NK-92 (cell line): ENCODE results near the gene ZNF134.

ENCODE experiments used
- DNase-seq: peaks from one replicate; lab custom pipeline; 2025; ENCODE audit not compliant: unreplicated experiment; lab: John Stamatoyannopoulos, UW

The ZNF134 gene

DNA sequence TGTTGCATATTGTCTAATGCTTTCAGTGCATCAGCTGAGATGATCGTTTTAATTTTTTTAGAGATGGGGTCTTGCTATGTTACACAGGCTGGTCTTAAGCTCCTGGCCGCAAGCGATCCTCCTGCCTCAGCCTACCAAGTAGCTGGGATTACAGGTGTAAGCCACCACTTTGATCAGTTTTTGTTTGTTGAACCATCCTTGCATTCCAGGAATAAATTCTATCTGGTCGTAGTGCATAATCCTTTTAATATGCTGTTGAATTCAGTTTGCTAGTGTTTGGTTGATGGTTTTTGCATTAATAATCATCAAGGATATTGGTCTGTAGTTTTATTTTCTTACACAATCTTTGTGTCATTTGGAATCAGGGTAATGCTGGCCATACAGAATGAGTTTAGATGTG is 23.3 kb downstream of the ZNF134 start:
- DNase-seq, result no peak

DNA sequence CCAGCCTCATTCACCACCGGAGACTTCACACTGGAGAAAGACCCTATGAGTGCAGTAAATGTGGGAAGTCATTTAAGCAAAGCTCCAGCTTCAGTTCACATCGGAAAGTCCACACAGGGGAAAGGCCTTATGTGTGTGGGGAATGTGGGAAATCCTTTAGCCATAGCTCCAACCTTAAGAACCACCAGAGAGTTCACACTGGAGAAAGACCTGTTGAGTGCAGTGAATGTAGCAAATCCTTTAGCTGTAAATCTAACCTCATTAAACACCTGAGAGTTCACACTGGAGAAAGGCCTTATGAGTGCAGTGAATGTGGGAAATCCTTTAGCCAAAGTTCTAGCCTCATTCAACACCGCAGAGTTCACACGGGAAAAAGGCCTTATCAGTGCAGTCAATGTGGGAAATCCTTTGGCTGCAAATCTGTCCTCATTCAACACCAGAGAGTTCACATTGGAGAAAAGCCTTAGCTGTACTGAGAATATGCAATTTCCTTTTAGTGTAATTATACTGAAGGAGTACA is 27.7 kb downstream of the ZNF134 start:
- DNase-seq, result no peak

DNA sequence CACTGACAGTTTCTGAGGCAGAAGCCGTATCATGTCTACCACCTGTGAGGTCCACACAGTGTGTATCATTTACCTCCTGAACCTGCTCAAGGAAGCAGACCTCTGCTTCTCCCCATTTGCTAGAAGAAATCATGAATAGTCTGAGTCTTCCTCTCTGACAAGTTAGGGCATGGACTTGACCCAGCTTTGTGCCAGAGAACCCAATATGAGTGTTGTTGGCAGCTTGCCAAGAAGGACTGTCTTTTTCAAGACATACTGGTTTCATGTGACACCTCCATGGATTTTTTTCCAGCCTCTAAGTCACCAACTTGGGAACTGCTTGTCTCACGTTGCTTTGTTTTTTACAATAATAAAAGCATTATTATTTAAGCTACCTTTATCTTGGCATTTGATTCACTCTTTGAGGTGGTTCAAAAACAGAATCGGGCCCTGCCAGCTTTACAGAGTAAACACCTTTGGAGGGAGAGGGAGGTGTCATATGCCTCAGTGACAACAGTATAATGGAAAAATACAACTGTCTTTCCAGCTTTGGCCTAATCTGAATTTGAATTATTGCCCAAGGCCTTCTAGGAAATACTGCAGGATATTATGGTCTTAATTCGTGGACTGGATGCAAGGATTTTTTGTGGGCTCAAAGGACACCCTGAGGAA is 28.5 kb downstream of the ZNF134 start:
- no peak for DNase-seq

GRCh38 chr19:57643734-57644133 is 29.7 kb downstream of the ZNF134 start:
- no peak for DNase-seq

DNA sequence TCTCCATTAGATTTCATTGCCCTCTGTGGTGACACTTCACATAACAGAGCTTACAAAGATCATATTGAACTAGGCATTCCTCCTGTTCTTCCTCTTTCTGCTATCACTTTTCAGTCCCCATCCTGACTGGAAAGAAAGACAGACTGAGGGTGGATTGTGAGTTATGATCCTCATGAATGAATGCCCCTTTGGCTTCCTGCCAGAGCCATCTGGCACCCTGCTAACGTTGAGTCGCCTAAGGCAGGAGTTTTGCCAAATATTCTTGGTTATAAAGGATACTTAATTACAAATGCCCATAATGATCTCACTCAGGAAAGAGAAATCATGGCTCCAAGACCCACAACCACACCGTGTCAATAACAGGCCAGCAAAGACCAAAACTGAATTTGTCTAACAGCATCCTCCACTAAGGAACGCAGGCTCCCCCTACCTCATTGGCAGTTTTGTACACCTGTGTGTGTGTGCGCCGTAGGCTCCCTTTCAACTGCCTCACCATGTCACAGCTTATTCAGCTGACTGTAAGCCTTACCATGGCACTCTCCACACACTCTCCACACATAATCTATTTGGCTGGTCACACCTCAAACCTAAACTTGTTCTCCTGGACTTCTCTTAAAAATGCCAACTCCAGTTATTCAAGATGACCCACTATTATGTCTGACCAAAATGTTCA is 34.4 kb downstream of the ZNF134 start:
- DNase-seq, result no peak

DNA sequence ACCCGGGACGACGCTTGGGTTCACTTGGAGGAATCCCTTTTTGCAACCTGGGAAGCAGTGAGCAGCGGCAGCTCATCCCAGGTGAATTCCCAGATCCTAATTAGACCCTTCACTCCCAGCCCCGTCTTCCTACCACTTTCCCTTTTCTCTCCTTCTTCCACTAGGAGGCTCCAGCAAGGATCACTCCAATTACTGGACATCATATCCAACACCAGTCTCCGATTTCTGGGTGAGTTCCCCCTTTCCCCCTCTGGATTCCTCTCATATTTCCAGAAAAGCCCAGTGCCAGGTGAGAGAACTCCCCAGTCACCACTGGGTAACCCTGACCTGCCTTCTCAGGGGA is 37.6 kb downstream of the ZNF134 start:
- DNase-seq, result no peak

- DNase-seq, result no peak
These were observed 39.6 kb downstream of the ZNF134 start for GRCh38 chr19:57653689-57654088.

DNA sequence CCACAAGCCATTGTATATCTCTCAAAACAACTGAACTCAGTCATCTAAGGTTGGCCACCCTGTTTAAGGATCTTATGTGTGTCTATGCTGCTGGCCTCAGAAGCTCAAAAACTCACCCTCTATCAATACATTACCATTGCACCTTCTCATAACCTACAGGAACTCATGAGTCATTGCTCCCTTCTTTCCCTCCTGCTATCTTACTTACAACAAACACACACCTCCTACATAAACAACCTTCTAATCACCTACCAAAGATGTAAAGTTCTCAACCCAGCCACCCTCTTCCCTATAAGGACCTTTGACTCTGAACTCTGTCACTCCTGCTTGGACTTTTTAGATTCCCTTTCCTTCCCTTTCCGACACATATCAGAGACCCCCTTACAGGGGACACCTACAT is 41.4 kb downstream of the ZNF134 start:
- DNase-seq, result no peak

GRCh38 chr19:57656346-57656745 is 42.3 kb downstream of the ZNF134 start:
- DNase-seq, result no peak

DNA sequence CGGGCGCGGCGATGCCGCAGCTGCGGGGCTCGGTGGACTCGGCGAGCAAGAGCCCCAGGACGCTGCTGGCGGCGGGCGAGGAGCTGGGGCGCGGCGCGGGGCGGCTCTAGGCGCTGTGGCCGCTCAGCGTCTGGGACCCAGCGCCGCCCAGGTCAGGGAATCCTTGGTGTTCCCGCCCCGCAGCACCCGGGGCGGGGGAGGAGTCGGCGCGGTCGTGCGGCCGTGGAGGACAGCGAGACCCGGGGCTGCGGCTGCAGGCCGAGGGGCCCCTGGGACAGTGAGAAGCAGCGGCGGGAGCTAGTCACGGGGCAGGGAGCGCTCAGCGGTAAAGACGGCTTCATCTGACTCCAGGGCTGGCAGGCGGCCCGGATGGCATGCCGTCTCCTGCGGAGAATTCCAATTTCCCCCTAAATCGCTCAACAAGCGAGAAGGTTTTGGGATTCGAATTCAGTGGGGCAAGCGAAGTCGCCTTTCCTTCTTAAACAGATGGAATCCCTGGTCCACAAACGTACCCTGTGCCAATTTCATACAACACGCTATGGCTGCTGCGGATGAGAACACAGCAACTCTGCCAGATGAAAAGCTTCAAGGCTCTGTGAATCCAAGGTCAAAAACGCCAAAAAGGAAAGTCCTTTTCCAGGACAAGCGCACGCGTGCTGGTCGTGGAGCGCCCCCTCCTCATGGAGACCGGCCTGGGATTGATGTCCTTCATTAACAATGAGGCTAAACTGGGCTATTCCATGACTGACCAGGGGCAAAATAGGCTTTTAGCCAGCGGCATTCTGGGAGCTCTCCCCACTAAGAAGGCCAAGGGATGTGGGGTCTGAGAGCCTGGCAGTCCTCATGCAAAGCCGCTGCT is 50.5 kb downstream of the ZNF134 start:
- no peak for DNase-seq

- no peak for DNase-seq
These were observed 51.3 kb downstream of the ZNF134 start for GRCh38 chr19:57665261-57665806.

GRCh38 chr19:57667228-57667627 is 53.2 kb downstream of the ZNF134 start:
- DNase-seq, result no peak

- DNase-seq, result no peak
These were observed 54.6 kb downstream of the ZNF134 start, which contains the start of gene ZSCAN4 for GRCh38 chr19:57668635-57669034. Gene ZSCAN4, plus strand, starts transcription at chr19:57668935. Its CDS starts 7,211 bp downstream, at chr19:57676146.

DNA sequence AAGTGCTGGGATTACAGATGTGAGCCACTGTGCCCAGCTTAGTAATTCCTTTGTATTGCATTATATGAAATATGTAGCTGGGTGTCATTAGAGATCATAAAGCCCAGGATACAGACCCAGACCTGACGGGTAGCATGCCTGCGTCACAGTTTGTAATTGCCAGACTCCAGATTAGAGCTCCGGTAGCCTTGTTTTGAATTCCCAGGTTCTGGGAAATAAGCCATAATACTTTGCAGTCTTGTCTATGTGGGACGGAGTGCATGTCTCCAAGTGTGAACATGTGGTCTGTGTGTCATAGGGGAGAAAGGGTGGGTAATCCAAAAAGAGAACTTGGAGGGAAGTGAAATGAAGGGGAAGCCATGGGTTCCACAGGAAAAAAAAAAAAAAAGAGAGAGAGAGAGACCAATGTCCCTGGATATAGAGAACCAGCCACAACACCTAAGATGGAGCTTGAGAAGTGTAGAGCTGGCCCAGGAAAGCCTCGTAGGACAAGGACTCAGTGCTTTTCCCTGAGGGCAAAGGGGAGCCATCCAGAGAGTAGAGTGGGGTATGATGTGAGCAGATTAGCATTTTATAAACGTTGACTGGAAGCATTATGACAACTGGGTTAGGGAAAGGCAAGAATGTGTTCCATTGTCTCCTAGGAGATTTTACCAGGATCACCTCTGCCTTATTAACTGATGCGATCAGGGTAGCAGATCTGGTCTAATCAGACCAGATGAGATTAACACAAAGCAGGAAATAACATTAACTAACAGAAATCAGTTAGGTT is 57.3 kb downstream of the ZNF134 start:
- DNase-seq, result no peak

DNA sequence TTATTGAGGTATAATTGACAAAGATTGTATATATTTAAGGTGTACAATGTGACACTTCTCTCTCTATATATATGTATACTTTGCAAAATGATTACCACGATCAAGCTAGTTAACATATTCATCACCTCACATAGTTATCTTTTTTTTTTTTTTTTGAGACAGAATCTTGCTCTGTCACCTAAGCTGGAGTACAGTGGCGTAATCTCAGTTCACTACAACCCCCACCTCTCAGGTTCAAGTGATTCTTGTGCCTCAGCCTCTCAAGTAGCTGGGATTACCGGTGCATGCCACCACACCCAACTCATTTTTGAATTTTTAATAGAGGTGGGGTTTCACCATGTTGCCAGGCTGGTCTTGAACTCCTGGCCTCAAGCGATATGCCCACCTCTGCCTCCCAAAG is 58.4 kb downstream of the ZNF134 start:
- no peak for DNase-seq
